Measurements from ENCODE around the gene CLEC2L. TPM values are rescaled to one million over a fixed set of nuclear protein-coding genes. Genes with fewer than 3 reads are reported as not detected.

The CLEC2L gene
- total RNA-seq, 3 donors from 2014 or later (not counting 1 experiment from before 2014, with no cell fraction given): 0.71 TPM; not detected in 2

- Histone ChIP-seq H3K9me3 (ENCODE audit: control insufficient read depth, insufficient read depth, low read length) (no peaks in the 10 kb centered on the region), H3K36me3 (ENCODE audit: control insufficient read depth, insufficient read depth, low read length) (no peaks in the 10 kb centered on the region), H3K4me3 (ENCODE audit: low read length) (no peak overlapping the region), H3K4me1 (ENCODE audit: control insufficient read depth, insufficient read depth, low read length) (no peaks in the 10 kb centered on the region), H3K27me3 (ENCODE audit: control insufficient read depth, insufficient read depth, low read length) (no peaks in the 10 kb centered on the region), H3K27ac (ENCODE audit: low read length) (no peak overlapping the region)
- Mint-ChIP-seq H3K9me3 (no peaks in the 10 kb centered on the region), H3K4me1 (no peaks in the 10 kb centered on the region), H3K36me3 (no peaks in the 10 kb centered on the region), H3K27me3 (ENCODE audit: low read depth in 2 of 2) (peaks cover 10 to 13% of the 10 kb centered on the region in 2 donors), H3K4me3 (no peak overlapping the region), H3K27ac (no peak overlapping the region)
- 98% methylated on average over 6 of the region's 9 CpGs for WGBS (ENCODE audit: insufficient coverage)
- intact Hi-C loops (cut with micrococcal nuclease): no loop called here
- DNase-seq (no peak), ATAC-seq (no peak)
- TF ChIP-seq CTCF (IDR thresholded peaks at IDR 0.05): no peak
Measured at GRCh38 chr7:139534096-139534495, 10.6 kb downstream of the CLEC2L start.

DNA sequence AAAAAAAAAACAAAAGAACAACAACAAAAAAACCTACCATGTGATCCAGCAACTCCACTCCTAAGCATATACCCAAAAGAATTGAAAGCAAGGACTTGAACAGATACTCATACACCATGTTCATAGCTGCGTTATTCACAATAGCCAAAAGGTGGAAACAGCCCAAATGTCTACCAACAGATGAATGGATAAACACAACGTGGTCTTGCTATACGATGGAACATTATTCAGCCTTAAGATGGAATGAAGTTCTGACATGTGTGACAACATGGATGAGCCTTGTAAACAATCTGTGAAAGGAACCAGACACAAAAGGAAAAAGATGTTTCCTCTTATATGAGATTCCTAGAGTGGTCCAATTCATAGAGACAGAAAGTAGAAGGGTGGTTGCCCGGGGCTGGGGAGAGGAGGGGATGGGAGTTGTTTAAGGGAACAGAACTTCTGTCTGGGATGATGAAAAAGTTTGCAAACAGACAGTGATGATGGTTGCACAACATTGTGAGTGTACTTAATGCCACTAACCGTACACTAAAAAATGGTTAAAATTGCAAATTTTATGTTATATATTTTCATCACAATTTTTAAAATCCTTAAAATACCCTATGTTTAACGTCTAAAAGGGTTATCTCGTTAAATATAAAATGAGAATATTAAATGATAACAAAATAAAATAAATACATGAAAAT is 11.6 kb downstream of the CLEC2L start:
- ATAC-seq (no peak), DNase-seq (no peak)
- Histone ChIP-seq H3K4me3 (ENCODE audit: low read length) (no peak overlapping the region), H3K36me3 (ENCODE audit: control insufficient read depth, insufficient read depth, low read length) (no peaks in the 10 kb centered on the region), H3K9me3 (ENCODE audit: control insufficient read depth, insufficient read depth, low read length) (no peaks in the 10 kb centered on the region), H3K27ac (ENCODE audit: low read length) (no peak overlapping the region), H3K4me1 (ENCODE audit: control insufficient read depth, insufficient read depth, low read length) (no peaks in the 10 kb centered on the region), H3K27me3 (ENCODE audit: control insufficient read depth, insufficient read depth, low read length) (no peaks in the 10 kb centered on the region)
- Mint-ChIP-seq H3K4me3 (no peak overlapping the region), H3K9me3 (no peaks in the 10 kb centered on the region), H3K27me3 (ENCODE audit: low read depth in 2 of 2) (peaks cover 10 to 13% of the 10 kb centered on the region in 2 donors), H3K4me1 (no peaks in the 10 kb centered on the region), H3K36me3 (no peaks in the 10 kb centered on the region), H3K27ac (no peak overlapping the region)
- no peak for TF ChIP-seq CTCF (IDR thresholded peaks at IDR 0.05)
- intact Hi-C loops (cut with micrococcal nuclease): no loop called here
- 75% methylated on average over 4 of the region's 7 CpGs for WGBS (ENCODE audit: insufficient coverage)

- Mint-ChIP-seq H3K9me3 (no peaks in the 10 kb centered on the region), H3K4me3 (no peak overlapping the region), H3K36me3 (no peaks in the 10 kb centered on the region), H3K27me3 (ENCODE audit: low read depth in 2 of 2) (peaks cover 10 to 13% of the 10 kb centered on the region in 2 donors), H3K4me1 (no peaks in the 10 kb centered on the region), H3K27ac (no peak overlapping the region)
- TF ChIP-seq CTCF (IDR thresholded peaks at IDR 0.05): no peak
- Histone ChIP-seq H3K36me3 (ENCODE audit: control insufficient read depth, insufficient read depth, low read length) (no peaks in the 10 kb centered on the region), H3K9me3 (ENCODE audit: control insufficient read depth, insufficient read depth, low read length) (no peaks in the 10 kb centered on the region), H3K27me3 (ENCODE audit: control insufficient read depth, insufficient read depth, low read length) (no peaks in the 10 kb centered on the region), H3K27ac (ENCODE audit: low read length) (no peak overlapping the region), H3K4me1 (ENCODE audit: control insufficient read depth, insufficient read depth, low read length) (no peaks in the 10 kb centered on the region), H3K4me3 (ENCODE audit: low read length) (no peak overlapping the region)
- ATAC-seq (no peak), DNase-seq (no peak)
- 94% methylated on average over 6 of the region's 8 CpGs for WGBS (ENCODE audit: insufficient coverage)
- intact Hi-C loops (cut with micrococcal nuclease): no loop called here
Measured at GRCh38 chr7:139536152-139536551, 12.7 kb downstream of the CLEC2L start.

All from natural killer cell (primary cell).